Endothelial cell (in vitro differentiated cells): ENCODE data around the gene NOP9. TPM values are rescaled to one million over a fixed set of nuclear protein-coding genes. Genes with fewer than 3 reads are reported as not detected.
A peak's percentile ranks its signal among the peaks of the same experiment; 100 is the strongest.

ENCODE experiments used
- DNase-seq: peaks from one replicate; pipeline ENCODE4 v3.0.0; 2021; ENCODE audit warnings: low spot score
- H3K27ac Mint-ChIP-seq: one replicate; pipeline ENCODE4 v1.8.0; 2021; ENCODE audit warnings: mixed read lengths, inconsistent platforms; ENCODE audit not compliant: unreplicated experiment
- H3K27me3 Mint-ChIP-seq: one replicate; pipeline ENCODE4 v1.8.0; 2021; ENCODE audit warnings: mild to moderate bottlenecking, moderate library complexity, mixed read lengths, inconsistent platforms; ENCODE audit not compliant: unreplicated experiment
- H3K36me3 Mint-ChIP-seq: one replicate; pipeline ENCODE4 v1.8.0; 2021; ENCODE audit warnings: mild to moderate bottlenecking, low read depth, mixed read lengths, inconsistent platforms; ENCODE audit not compliant: unreplicated experiment
- H3K4me1 Mint-ChIP-seq: one replicate; pipeline ENCODE4 v1.8.0; 2021; ENCODE audit warnings: mild to moderate bottlenecking, mixed read lengths, inconsistent platforms; ENCODE audit not compliant: unreplicated experiment
- H3K4me3 Mint-ChIP-seq: one replicate; pipeline ENCODE4 v1.8.0; 2021; ENCODE audit warnings: mild to moderate bottlenecking, mixed read lengths, inconsistent platforms; ENCODE audit not compliant: unreplicated experiment
- H3K9me3 Mint-ChIP-seq: one replicate; pipeline ENCODE4 v1.8.0; 2021; ENCODE audit warnings: mixed read lengths, inconsistent platforms; ENCODE audit not compliant: unreplicated experiment
- CTCF ChIP-seq: fragments of 200-600 bp; sonication (generic); IDR thresholded peaks from one replicate; pipeline ENCODE4 v1.5.0; 2021; ENCODE audit warnings: antibody characterized with exemption; ENCODE audit not compliant: unreplicated experiment
- long read RNA-seq: library from polyadenylated mRNA; unstranded; transcript quantifications from one replicate; pipeline ENCODE4 v2.0.0, GENCODE V29; 2020; ENCODE audit not compliant: unreplicated experiment
- total RNA-seq: library from RNA; stranded (reverse); fragmentation: NEBNext Ultra II Directional; extraction: Animal tissue kit (Norgen Biotek cat#: 25700); gene quantifications from one replicate; pipeline ENCODE4 v1.2.1, GENCODE V29; 2021; ENCODE audit not compliant: unreplicated experiment

Gene NOP9
- total RNA-seq: 27.2 TPM
- long read RNA-seq: 0 reads

- H3K36me3 Mint-ChIP-seq: peaks cover 38% of the 10 kb centered on the region
- no peaks in the 10 kb centered on the region for H3K9me3 Mint-ChIP-seq
- peak; percentile 89 for DNase-seq
- peak within 1 kb of the TSS; percentile 97 for H3K4me3 Mint-ChIP-seq
- peaks cover 14% of the 10 kb centered on the region for H3K27me3 Mint-ChIP-seq
- TF ChIP-seq CTCF: no peak
- H3K27ac Mint-ChIP-seq: peak within 1 kb of the TSS; percentile 89
- peaks cover 24% of the 10 kb centered on the region for H3K4me1 Mint-ChIP-seq
Measured at GRCh38 chr14:24299255-24300191, at the start of gene NOP9, which contains the start of gene DHRS1. Gene NOP9, plus strand, starts transcription at chr14:24299850. Its CDS starts 105 bp downstream, at chr14:24299955. Gene DHRS1, minus strand, starts transcription at chr14:24299780. Its CDS starts 674 bp downstream, at chr14:24299106.

- no peaks in the 10 kb centered on the region for H3K36me3 Mint-ChIP-seq
- H3K4me3 Mint-ChIP-seq: no peak overlapping the region
- peaks cover 11% of the 10 kb centered on the region for H3K27me3 Mint-ChIP-seq
Measured at GRCh38 chr14:24250354-24250753, 49.3 kb upstream of the NOP9 start.

GRCh38 chr14:24251880-24252288, 47.8 kb upstream of the NOP9 start:
- Mint-ChIP-seq H3K27me3 (peaks cover 12% of the 10 kb centered on the region), H3K27ac (no peak overlapping the region), H3K36me3 (no peaks in the 10 kb centered on the region), H3K9me3 (no peaks in the 10 kb centered on the region), H3K4me1 (peaks cover 7% of the 10 kb centered on the region), H3K4me3 (no peak overlapping the region)
- no peak for TF ChIP-seq CTCF
- DNase-seq: no peak

More at GRCh38 chr14:24250354-24250753, 49.3 kb upstream of the NOP9 start:
- no peaks in the 10 kb centered on the region for H3K4me1 Mint-ChIP-seq
- peak overlapping the region; percentile 33 for H3K27ac Mint-ChIP-seq
- TF ChIP-seq CTCF: no peak
- H3K9me3 Mint-ChIP-seq: no peaks in the 10 kb centered on the region
- DNase-seq: no peak

- TF ChIP-seq CTCF: no peak
- Mint-ChIP-seq H3K36me3 (no peaks in the 10 kb centered on the region), H3K27me3 (peaks cover 12% of the 10 kb centered on the region), H3K9me3 (no peaks in the 10 kb centered on the region), H3K27ac (no peak overlapping the region), H3K4me1 (peaks cover 9% of the 10 kb centered on the region), H3K4me3 (no peak overlapping the region)
- DNase-seq: no peak
Measured at GRCh38 chr14:24252289-24253124, 47.1 kb upstream of the NOP9 start.
